ENCODE results near the gene GALNT7. TPM values are rescaled to one million over a fixed set of nuclear protein-coding genes. Genes with fewer than 3 reads are reported as not detected.

The GALNT7 gene
- polyA plus RNA-seq, 1 of the 3 experiments (the other 2 are of a cell fraction): 14.8 TPM

- H3K79me2 ChIP-seq (ENCODE audit: insufficient read depth): peaks cover 6% of the 10 kb centered on the region; the same call in 1 of the 2 replicates
- CTCF ChIA-PET: interaction anchor here (1.2 to 2.6 kb wide), 3 partner anchors 32 to 46 kb away, joined by 3 to 8 read pairs (median 3); no protein-coding TSS in a partner anchor
- H3K9me3 ChIP-seq: no peaks in the 10 kb centered on the region
- no peak overlapping the region for H3K27ac ChIP-seq (ENCODE audit: low read depth in 2 of 2, low read length in 1 of 2)
- no peak overlapping the region for H3K4me3 ChIP-seq (ENCODE audit: low read depth in 2 of 2, low read length in 1 of 2)
- H3K36me3 ChIP-seq (replicated peaks in 1 of 2; ENCODE audit: control insufficient read depth in 1 of 2, insufficient read depth in 2 of 2, low read length in 1 of 2): no peaks in the 10 kb centered on the region
- POLR2A ChIA-PET: no interaction called here
- peaks cover 25% of the 10 kb centered on the region for H3F3A ChIP-seq (replicated peaks; ENCODE audit: insufficient read depth)
- H3K4me1 ChIP-seq (ENCODE audit: control insufficient read depth in 1 of 2, insufficient read depth in 2 of 2, low read depth in 1 of 2, low read length in 1 of 2): peaks cover 6 to 10% of the 10 kb centered on the region in 2 experiments; a peak in 3 of 4 replicates
- no peak overlapping the region for H3K4me2 ChIP-seq
- no peak overlapping the region for H2AFZ ChIP-seq (ENCODE audit: low read depth)
- DNase-seq: no peak
- H3K27me3 ChIP-seq (ENCODE audit: insufficient read depth): no peaks in the 10 kb centered on the region
- H3K9ac ChIP-seq: no peak overlapping the region
- TF ChIP-seq PBX3 (IDR thresholded peaks at IDR 0.05) (no peak), GABPA (IDR thresholded peaks at IDR 0.05; ENCODE audit: low read depth) (no peak), IRF3 (IDR thresholded peaks at IDR 0.05; ENCODE audit: low read depth, low read length) (no peak), SMC3 (IDR thresholded peaks at IDR 0.05; ENCODE audit: low read depth, low read length) (no peak), TEAD4 (IDR thresholded peaks at IDR 0.05; ENCODE audit: borderline replicate concordance, insufficient read depth) (no peak), YY1 (IDR thresholded peaks at IDR 0.05; ENCODE audit: low read depth) (no peak), GATA2 (CRISPR knock-in tag; IDR thresholded peaks at IDR 0.05) (no peak), FOSL2 (IDR thresholded peaks at IDR 0.05; ENCODE audit: borderline replicate concordance, low read depth) (no peak), MAX (IDR thresholded peaks at IDR 0.05; ENCODE audit: low read depth) (no peak), ZBTB33 (IDR thresholded peaks at IDR 0.05; ENCODE audit: borderline replicate concordance, low read depth) (no peak), RXRA (IDR thresholded peaks at IDR 0.05; ENCODE audit: borderline replicate concordance, low read depth) (no peak), RCOR1 (IDR thresholded peaks at IDR 0.05; ENCODE audit: low read length) (no peak), ELF1 (IDR thresholded peaks at IDR 0.05) (no peak), FOXM1 (IDR thresholded peaks at IDR 0.05; ENCODE audit: low read depth) (no peak)
- no peaks in the 10 kb centered on the region for H3K9me2 ChIP-seq
- 68% methylated on average over 2 of the region's 2 CpGs for WGBS (ENCODE audit: low lambda C conversion rate)
- no peaks in the 10 kb centered on the region for H4K20me1 ChIP-seq (ENCODE audit: insufficient read depth)
Observed at GRCh38 chr4:173365359-173365996, 196.9 kb downstream of the GALNT7 start.
